Liver (tissue), 3 donors: Measurements from ENCODE around the gene TESPA1.

Experiments used
- ATF3 ChIP-seq: IDR thresholded peaks from 2 replicates; pipeline ENCODE4 v1.6.1; 2016; ENCODE audit warnings: antibody characterized with exemption
- CTCF ChIP-seq: fragments of 150-350 bp; IDR thresholded peaks from 2 replicates; pipeline ENCODE4 v1.5.1; 2017; ENCODE audit warnings: improper control_type of control experiment, low read depth, low read length; ENCODE audit not compliant: missing input control
- EGR1 ChIP-seq, 2 donors: IDR thresholded peaks; 2 replicates each; pipeline ENCODE4 v1.6.1; 2016 to 2018; ENCODE audit warnings: antibody characterized with exemption in 2 of 2, low read depth in 2 of 2
- FOXA1 ChIP-seq: IDR thresholded peaks from 2 replicates; pipeline ENCODE4 v1.6.1; 2016; ENCODE audit warnings: antibody characterized with exemption
- FOXA2 ChIP-seq: IDR thresholded peaks from 2 replicates; pipeline ENCODE4 v1.6.1; 2016; ENCODE audit warnings: antibody characterized with exemption
- GABPA ChIP-seq, 2 donors: IDR thresholded peaks in 1 of 2; conservative IDR thresholded peaks in 1 of 2; 2 replicates each; pipeline ENCODE4 v1.6.1; 2016; ENCODE audit warnings: antibody characterized with exemption in 2 of 2, mild to moderate bottlenecking in 1 of 2, moderate library complexity in 1 of 2
- JUND ChIP-seq, 2 donors: IDR thresholded peaks; 2 replicates each; pipeline ENCODE4 v1.6.1; 2016; ENCODE audit warnings: antibody characterized with exemption in 2 of 2
- MAX ChIP-seq: IDR thresholded peaks from 2 replicates; pipeline ENCODE4 v1.6.1; 2016; ENCODE audit warnings: antibody characterized with exemption
- RAD21 ChIP-seq, 2 donors: IDR thresholded peaks; 2 replicates each; pipeline ENCODE4 v1.6.1; 2016; ENCODE audit warnings: antibody characterized with exemption in 2 of 2, mild to moderate bottlenecking in 2 of 2
- REST ChIP-seq: IDR thresholded peaks from 2 replicates; pipeline ENCODE4 v1.6.1; 2016; ENCODE audit warnings: antibody characterized with exemption, mild to moderate bottlenecking
- SP1 ChIP-seq: IDR thresholded peaks from 2 replicates; pipeline ENCODE4 v1.6.1; 2018; ENCODE audit warnings: antibody characterized with exemption, mild to moderate bottlenecking
- TAF1 ChIP-seq: conservative IDR thresholded peaks from 2 replicates; pipeline ENCODE4 v1.6.1; 2016; ENCODE audit warnings: antibody characterized with exemption, mild to moderate bottlenecking
- YY1 ChIP-seq: IDR thresholded peaks from 2 replicates; pipeline ENCODE4 v1.6.1; 2016; ENCODE audit warnings: antibody characterized with exemption, mild to moderate bottlenecking
- ZBTB33 ChIP-seq: IDR thresholded peaks from 2 replicates; pipeline ENCODE4 v1.6.1; 2016; ENCODE audit warnings: antibody characterized with exemption
- donor health status: healthy.
- donor health status: healthy.

- peak; percentile 80 for TF ChIP-seq CTCF
- TF ChIP-seq RAD21 (IDR thresholded peaks at IDR 0.05), result peak; percentile 96 to 97
- TF ChIP-seq TAF1, result no peak
- TF ChIP-seq SP1, result no peak
- TF ChIP-seq MAX, result no peak
- no peak for TF ChIP-seq EGR1 (IDR thresholded peaks at IDR 0.05; ENCODE audit: low read depth in 2 of 2)
- TF ChIP-seq REST, result no peak
- TF ChIP-seq JUND (IDR thresholded peaks at IDR 0.05), result no peak
- TF ChIP-seq FOXA1, result no peak
- no peak for TF ChIP-seq FOXA2
- no peak for TF ChIP-seq YY1
- TF ChIP-seq GABPA (IDR thresholded peaks at IDR 0.05 in 1 of 2, conservative IDR thresholded peaks at IDR 0.05 in 1 of 2), result no peak
- no peak for TF ChIP-seq ZBTB33
- TF ChIP-seq ATF3, result no peak
Measured at GRCh38 chr12:54958048-54958658, 26.4 kb downstream of the TESPA1 start.
